PFSK-1 (cell line): ENCODE results near the gene USHBP1.

ENCODE experiments used
- POLR2AphosphoS5 ChIP-seq: IDR thresholded peaks from 2 replicates; pipeline ENCODE4 v1.6.1; 2012; ENCODE audit warnings: low read depth, mild to moderate bottlenecking, control low read depth, low read length, moderate library complexity
- SIN3A ChIP-seq: IDR thresholded peaks from 2 replicates; pipeline ENCODE4 v1.6.1; 2012; ENCODE audit warnings: mild to moderate bottlenecking, low read length, moderate library complexity, borderline replicate concordance; ENCODE audit not compliant: insufficient read depth
- TAF1 ChIP-seq: IDR thresholded peaks from 2 replicates; pipeline ENCODE4 v1.6.1; 2012; ENCODE audit warnings: low read length, control low read depth, borderline replicate concordance; ENCODE audit not compliant: insufficient read depth
- TF ChIP-seq, protein P1 (sequence below), 2 experiments: IDR thresholded peaks; 2 replicates each; pipeline versions ENCODE4 v1.6.1 to v1.8.0; 2011 to 2012; ENCODE audit warnings: low read depth in 2 of 2, low read length in 2 of 2, control low read depth in 1 of 2, inconsistent platforms in 1 of 2, mild to moderate bottlenecking in 1 of 2, moderate library complexity in 1 of 2; ENCODE audit not compliant: insufficient read depth in 1 of 2

DNA sequence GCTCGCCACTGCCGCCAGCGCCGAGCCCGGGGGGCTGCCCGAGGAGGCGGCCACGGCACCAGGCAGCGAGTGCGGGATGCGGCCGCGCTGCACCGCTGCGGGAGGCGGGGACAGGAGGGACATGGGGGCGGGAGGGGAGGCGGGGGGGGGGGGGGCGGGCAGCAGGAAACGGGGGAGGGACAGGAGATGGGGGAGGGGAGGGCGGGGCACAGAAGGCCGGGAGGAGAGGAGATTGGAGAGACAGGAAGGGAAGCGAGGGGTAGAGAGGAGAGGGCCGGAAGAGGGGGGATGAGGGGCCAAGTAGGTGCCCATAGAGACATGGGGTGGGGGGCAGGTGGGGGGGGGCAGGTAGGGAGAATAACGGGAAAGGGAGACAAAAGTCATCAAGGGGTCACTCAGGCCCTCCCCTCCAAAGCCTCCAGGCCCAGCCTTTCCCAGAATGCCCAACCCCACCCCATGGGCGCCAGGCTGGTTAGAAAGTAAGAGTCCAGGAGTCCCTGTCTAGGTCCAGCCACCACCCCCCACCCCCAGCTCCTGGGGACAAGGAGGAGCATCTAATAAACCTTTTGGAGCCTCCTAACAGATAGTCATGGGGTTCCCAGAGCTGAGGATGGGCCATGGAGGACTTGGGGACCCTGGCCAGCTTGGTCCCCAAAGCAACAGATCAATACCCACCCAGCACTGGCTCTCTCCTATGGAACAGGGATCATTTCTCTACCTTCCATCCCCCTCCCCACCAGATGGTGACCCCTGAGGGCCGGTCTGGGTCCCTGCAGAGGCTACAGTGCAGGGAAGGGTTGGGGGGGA, 28.4 kb downstream of the USHBP1 start:
- TF ChIP-seq SIN3A, result no peak
- TF ChIP-seq POLR2AphosphoS5, result peak; percentile 77; the same call in 1 of the 2 replicates
- TF ChIP-seq TAF1, result peak; percentile 50; the same call in 1 of the 2 replicates
- TF ChIP-seq, protein P1, sequence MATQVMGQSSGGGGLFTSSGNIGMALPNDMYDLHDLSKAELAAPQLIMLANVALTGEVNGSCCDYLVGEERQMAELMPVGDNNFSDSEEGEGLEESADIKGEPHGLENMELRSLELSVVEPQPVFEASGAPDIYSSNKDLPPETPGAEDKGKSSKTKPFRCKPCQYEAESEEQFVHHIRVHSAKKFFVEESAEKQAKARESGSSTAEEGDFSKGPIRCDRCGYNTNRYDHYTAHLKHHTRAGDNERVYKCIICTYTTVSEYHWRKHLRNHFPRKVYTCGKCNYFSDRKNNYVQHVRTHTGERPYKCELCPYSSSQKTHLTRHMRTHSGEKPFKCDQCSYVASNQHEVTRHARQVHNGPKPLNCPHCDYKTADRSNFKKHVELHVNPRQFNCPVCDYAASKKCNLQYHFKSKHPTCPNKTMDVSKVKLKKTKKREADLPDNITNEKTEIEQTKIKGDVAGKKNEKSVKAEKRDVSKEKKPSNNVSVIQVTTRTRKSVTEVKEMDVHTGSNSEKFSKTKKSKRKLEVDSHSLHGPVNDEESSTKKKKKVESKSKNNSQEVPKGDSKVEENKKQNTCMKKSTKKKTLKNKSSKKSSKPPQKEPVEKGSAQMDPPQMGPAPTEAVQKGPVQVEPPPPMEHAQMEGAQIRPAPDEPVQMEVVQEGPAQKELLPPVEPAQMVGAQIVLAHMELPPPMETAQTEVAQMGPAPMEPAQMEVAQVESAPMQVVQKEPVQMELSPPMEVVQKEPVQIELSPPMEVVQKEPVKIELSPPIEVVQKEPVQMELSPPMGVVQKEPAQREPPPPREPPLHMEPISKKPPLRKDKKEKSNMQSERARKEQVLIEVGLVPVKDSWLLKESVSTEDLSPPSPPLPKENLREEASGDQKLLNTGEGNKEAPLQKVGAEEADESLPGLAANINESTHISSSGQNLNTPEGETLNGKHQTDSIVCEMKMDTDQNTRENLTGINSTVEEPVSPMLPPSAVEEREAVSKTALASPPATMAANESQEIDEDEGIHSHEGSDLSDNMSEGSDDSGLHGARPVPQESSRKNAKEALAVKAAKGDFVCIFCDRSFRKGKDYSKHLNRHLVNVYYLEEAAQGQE (IDR thresholded peaks at IDR 0.05; ENCODE audit: insufficient read depth in 1 of 2, low read depth in 2 of 2, low read length in 2 of 2), result no peak
